NT2/D1 (cell line): ENCODE results near the gene CCDC80.

Experiments
- YY1 ChIP-seq: IDR thresholded peaks from 2 replicates; pipeline ENCODE4 v1.6.1; 2011; ENCODE audit not compliant: insufficient read length, insufficient read depth
- ZNF274 ChIP-seq: IDR thresholded peaks from 2 replicates; pipeline ENCODE4 v1.6.1; 2011; ENCODE audit warnings: mild to moderate bottlenecking, low read depth, low read length

- no peak for TF ChIP-seq YY1
- TF ChIP-seq ZNF274, result no peak
Observed at GRCh38 chr3:112653209-112653871, 12.4 kb upstream of the CCDC80 start.
